DND-41 (cell line): ENCODE results near the gene SYDE2.
A peak's percentile ranks its signal among the peaks of the same experiment; 100 is the strongest.

Experiments used
- ATAC-seq: fragments of 200-7000 bp; cut with Tn5 transposase; 3 replicates; pipeline ENCODE4 v1.9.1; 2021; ENCODE audit warnings: low read depth; ENCODE audit not compliant: insufficient read depth
- DNase-seq: peaks from one replicate; pipeline ENCODE4 v3.0.0-alpha.2; 2020
- H2AFZ ChIP-seq: 2 replicates; pipeline ENCODE4 v1.6.0; 2012; ENCODE audit warnings: low read depth, low read length
- H3K27ac ChIP-seq: 2 replicates; pipeline ENCODE4 v1.5.1; 2012; ENCODE audit warnings: low read length, inconsistent platforms
- H3K27me3 ChIP-seq: fragments of 200-600 bp; sonication (generic); 2 replicates; pipeline ENCODE4 v1.6.0; 2012; ENCODE audit warnings: low read length, mild to moderate bottlenecking, inconsistent platforms; ENCODE audit not compliant: insufficient read depth, poor library complexity
- H3K36me3 ChIP-seq: 2 replicates; pipeline ENCODE4 v1.5.1; 2012; ENCODE audit warnings: low read length, inconsistent platforms; ENCODE audit not compliant: insufficient read depth
- H3K4me1 ChIP-seq: 2 replicates; pipeline ENCODE4 v1.5.1; 2012; ENCODE audit warnings: mild to moderate bottlenecking, low read length; ENCODE audit not compliant: insufficient read depth
- H3K4me2 ChIP-seq: 2 replicates; pipeline ENCODE4 v1.6.0; 2012; ENCODE audit warnings: mild to moderate bottlenecking, moderate library complexity, low read length, inconsistent platforms; ENCODE audit not compliant: insufficient read depth
- H3K4me3 ChIP-seq, 2 experiments: fragments of 200-600 bp in 1 of 2; shearing (Covaris generic) in 1 of 2; 2 replicates each; pipeline ENCODE4 v1.5.1; 2012 to 2016; ENCODE audit warnings: inconsistent platforms in 2 of 2, low read length in 2 of 2, mild to moderate bottlenecking in 2 of 2, low read depth in 1 of 2, moderate library complexity in 1 of 2
- H3K79me2 ChIP-seq: 2 replicates; pipeline ENCODE4 v1.6.0; 2012; ENCODE audit warnings: low read length, inconsistent platforms; ENCODE audit not compliant: insufficient read depth
- H3K9ac ChIP-seq: 2 replicates; pipeline ENCODE4 v1.6.0; 2012; ENCODE audit warnings: low read depth, mild to moderate bottlenecking, inconsistent platforms, low read length, moderate library complexity
- H3K9me3 ChIP-seq: 2 replicates; pipeline ENCODE4 v1.5.1; 2012; ENCODE audit warnings: low read length, moderate library complexity, mild to moderate bottlenecking, inconsistent platforms; ENCODE audit not compliant: insufficient read depth, severe bottlenecking
- H4K20me1 ChIP-seq: 2 replicates; pipeline ENCODE4 v1.6.0; 2012; ENCODE audit warnings: low read length; ENCODE audit not compliant: insufficient read depth
- CTCF ChIP-seq: IDR thresholded peaks from 2 replicates; pipeline ENCODE4 v1.5.1; 2012; ENCODE audit warnings: borderline replicate concordance, low read length, moderate library complexity, mild to moderate bottlenecking; ENCODE audit not compliant: poor library complexity, severe bottlenecking; ENCODE audit errors: extremely low read depth
- EZH2 ChIP-seq: IDR thresholded peaks from 3 replicates; pipeline ENCODE4 v1.6.1; 2012; ENCODE audit warnings: borderline replicate concordance, low read depth, mild to moderate bottlenecking, moderate library complexity, low read length, inconsistent platforms; ENCODE audit not compliant: severe bottlenecking

Gene SYDE2

GRCh38 chr1:85240174-85240601 lies 39.4 kb upstream of the SYDE2 start:
- Histone ChIP-seq H3K36me3 (no peaks in the 10 kb centered on the region), H2AFZ (peak overlapping the region; percentile 58), H3K4me3 (no peak overlapping the region), H3K9ac (no peak overlapping the region), H3K4me2 (no peak overlapping the region), H3K9me3 (no peaks in the 10 kb centered on the region), H3K27me3 (no peaks in the 10 kb centered on the region), H4K20me1 (no peaks in the 10 kb centered on the region), H3K27ac (no peak overlapping the region), H3K4me1 (peaks cover 21% of the 10 kb centered on the region), H3K79me2 (no peaks in the 10 kb centered on the region)
- ATAC-seq (0 out of 3 replicates have a peak, but pooled peaks have one; percentile 55), DNase-seq (no peak)
- TF ChIP-seq EZH2 (no peak), CTCF (peak; percentile 27)

GRCh38 chr1:85237613-85238012 lies 36.8 kb upstream of the SYDE2 start:
- H3K9ac ChIP-seq = no peak overlapping the region
- peaks cover 8% of the 10 kb centered on the region for H3K4me1 ChIP-seq
- H3K9me3 ChIP-seq = no peaks in the 10 kb centered on the region
- H3K79me2 ChIP-seq = no peaks in the 10 kb centered on the region
- no peak overlapping the region for H3K4me2 ChIP-seq
- TF ChIP-seq EZH2 (no peak), CTCF (no peak)
- no peak overlapping the region for H2AFZ ChIP-seq
- H4K20me1 ChIP-seq = no peaks in the 10 kb centered on the region
- DNase-seq = no peak
- no peak overlapping the region for H3K27ac ChIP-seq
- no peaks in the 10 kb centered on the region for H3K36me3 ChIP-seq
- H3K4me3 ChIP-seq = no peak overlapping the region
- ATAC-seq = no peak
- H3K27me3 ChIP-seq = no peaks in the 10 kb centered on the region

- no peak overlapping the region for H3K4me2 ChIP-seq
- no peaks in the 10 kb centered on the region for H3K9me3 ChIP-seq
- no peaks in the 10 kb centered on the region for H3K79me2 ChIP-seq
- H2AFZ ChIP-seq = no peak overlapping the region
- DNase-seq = peak; percentile 19
- peak; percentile 79 for ATAC-seq
- H3K27me3 ChIP-seq = no peaks in the 10 kb centered on the region
- no peaks in the 10 kb centered on the region for H3K4me1 ChIP-seq
- H4K20me1 ChIP-seq = no peaks in the 10 kb centered on the region
- no peaks in the 10 kb centered on the region for H3K36me3 ChIP-seq
- H3K27ac ChIP-seq = no peak overlapping the region
- TF ChIP-seq EZH2 (no peak), CTCF (peak; percentile 49)
- H3K4me3 ChIP-seq = no peak overlapping the region
- H3K9ac ChIP-seq = no peak overlapping the region
These were observed 29.6 kb upstream of the SYDE2 start for GRCh38 chr1:85230305-85230977.
